ENCODE data around the gene ADARB2. TPM values are rescaled to one million over a fixed set of nuclear protein-coding genes. Genes with fewer than 3 reads are reported as not detected.

The ADARB2 gene
- total RNA-seq, 1 experiment from 2014 or later: not detected

- peaks cover 3% of the 10 kb centered on the region for H3K9me3 Mint-ChIP-seq (ENCODE audit: low read depth, unreplicated experiment)
- no peaks in the 10 kb centered on the region for H3K36me3 Mint-ChIP-seq (ENCODE audit: insufficient read depth, unreplicated experiment)
- intact Hi-C loops (cut with micrococcal nuclease; ENCODE audit: unreplicated experiment): no loop called here
- TF ChIP-seq CTCF (IDR thresholded peaks at IDR 0.05; ENCODE audit: unreplicated experiment): no peak
- CTCF ChIA-PET: no interaction called here
- BruUV-seq (replicated peaks): no TSS peak
- peaks cover 74% of the 10 kb centered on the region for H3K27me3 Mint-ChIP-seq (ENCODE audit: unreplicated experiment)
- H3K4me1 Mint-ChIP-seq (ENCODE audit: low read depth, unreplicated experiment): no peaks in the 10 kb centered on the region
- no peak overlapping the region for H3K27ac Mint-ChIP-seq (ENCODE audit: unreplicated experiment)
- DNase-seq: no peak
- H3K4me3 Mint-ChIP-seq (ENCODE audit: low read depth, unreplicated experiment): no peak overlapping the region
Observed at GRCh38 chr10:1257274-1257673, 480.1 kb downstream of the ADARB2 start.

- no peak for DNase-seq
- intact Hi-C loops (cut with micrococcal nuclease; ENCODE audit: unreplicated experiment): no loop called here
- H3K27me3 Mint-ChIP-seq (ENCODE audit: unreplicated experiment): peaks cover 83% of the 10 kb centered on the region
- no TSS peak for BruUV-seq (replicated peaks)
- H3K4me1 Mint-ChIP-seq (ENCODE audit: low read depth, unreplicated experiment): no peaks in the 10 kb centered on the region
- CTCF ChIA-PET: no interaction called here
- no peak overlapping the region for H3K4me3 Mint-ChIP-seq (ENCODE audit: low read depth, unreplicated experiment)
- no peaks in the 10 kb centered on the region for H3K36me3 Mint-ChIP-seq (ENCODE audit: insufficient read depth, unreplicated experiment)
- peaks cover 3% of the 10 kb centered on the region for H3K9me3 Mint-ChIP-seq (ENCODE audit: low read depth, unreplicated experiment)
- H3K27ac Mint-ChIP-seq (ENCODE audit: unreplicated experiment): no peak overlapping the region
- TF ChIP-seq CTCF (IDR thresholded peaks at IDR 0.05; ENCODE audit: unreplicated experiment): no peak
Observed at GRCh38 chr10:1256432-1256725, 480.9 kb downstream of the ADARB2 start.

- DNase-seq: no peak
- TF ChIP-seq CTCF (IDR thresholded peaks at IDR 0.05; ENCODE audit: unreplicated experiment): no peak
- no peak overlapping the region for H3K27ac Mint-ChIP-seq (ENCODE audit: unreplicated experiment)
- no TSS peak for BruUV-seq (replicated peaks)
- H3K4me3 Mint-ChIP-seq (ENCODE audit: low read depth, unreplicated experiment): no peak overlapping the region
- H3K4me1 Mint-ChIP-seq (ENCODE audit: low read depth, unreplicated experiment): no peaks in the 10 kb centered on the region
- CTCF ChIA-PET: no interaction called here
- H3K27me3 Mint-ChIP-seq (ENCODE audit: unreplicated experiment): peaks cover 88% of the 10 kb centered on the region
- no peaks in the 10 kb centered on the region for H3K36me3 Mint-ChIP-seq (ENCODE audit: insufficient read depth, unreplicated experiment)
- H3K9me3 Mint-ChIP-seq (ENCODE audit: low read depth, unreplicated experiment): peaks cover 3% of the 10 kb centered on the region
- intact Hi-C loops (cut with micrococcal nuclease; ENCODE audit: unreplicated experiment): no loop called here
Observed at GRCh38 chr10:1255600-1256431, 481.5 kb downstream of the ADARB2 start.

GRCh38 chr10:1255118-1255517 lies 482.2 kb downstream of the ADARB2 start:
- Mint-ChIP-seq H3K27me3 (ENCODE audit: unreplicated experiment) (peaks cover 95% of the 10 kb centered on the region), H3K4me1 (ENCODE audit: low read depth, unreplicated experiment) (no peaks in the 10 kb centered on the region), H3K27ac (ENCODE audit: unreplicated experiment) (no peak overlapping the region), H3K4me3 (ENCODE audit: low read depth, unreplicated experiment) (no peak overlapping the region), H3K9me3 (ENCODE audit: low read depth, unreplicated experiment) (peaks cover 3% of the 10 kb centered on the region), H3K36me3 (ENCODE audit: insufficient read depth, unreplicated experiment) (no peaks in the 10 kb centered on the region)
- CTCF ChIA-PET: no interaction called here
- no peak for TF ChIP-seq CTCF (IDR thresholded peaks at IDR 0.05; ENCODE audit: unreplicated experiment)
- intact Hi-C loops (cut with micrococcal nuclease; ENCODE audit: unreplicated experiment): no loop called here
- no TSS peak for BruUV-seq (replicated peaks)
- no peak for DNase-seq

All from Calu3 (cell line).